Ishikawa (cell line): ENCODE measurements around the gene USP7.

Experiments used
- CEBPB ChIP-seq: IDR thresholded peaks from 2 replicates; pipeline ENCODE4 v1.6.1; 2012
- CREB1 ChIP-seq: IDR thresholded peaks from 2 replicates; pipeline ENCODE4 v1.6.1; 2012; ENCODE audit warnings: low read depth
- EGR1 ChIP-seq: IDR thresholded peaks from 2 replicates; pipeline ENCODE4 v1.6.1; 2012
- EP300 ChIP-seq: IDR thresholded peaks from 2 replicates; pipeline ENCODE4 v1.6.1; 2012; ENCODE audit warnings: borderline replicate concordance
- FOXM1 ChIP-seq: IDR thresholded peaks from 2 replicates; pipeline ENCODE4 v1.6.1; 2012; ENCODE audit warnings: low read depth, borderline replicate concordance
- MAX ChIP-seq: IDR thresholded peaks from 2 replicates; pipeline ENCODE4 v1.6.1; 2012
- NFIC ChIP-seq: IDR thresholded peaks from 2 replicates; pipeline ENCODE4 v1.6.1; 2012
- RAD21 ChIP-seq: IDR thresholded peaks from 2 replicates; pipeline ENCODE4 v1.6.1; 2012; ENCODE audit warnings: low read depth
- REST ChIP-seq: IDR thresholded peaks from 2 replicates; pipeline ENCODE4 v1.6.1; 2012; ENCODE audit warnings: low read depth, mild to moderate bottlenecking
- TAF1 ChIP-seq: IDR thresholded peaks from 2 replicates; pipeline ENCODE4 v1.6.1; 2012; ENCODE audit warnings: low read depth, mild to moderate bottlenecking
- TCF12 ChIP-seq: IDR thresholded peaks from 2 replicates; pipeline ENCODE4 v1.6.1; 2012; ENCODE audit warnings: low read depth
- TEAD4 ChIP-seq: IDR thresholded peaks from 2 replicates; pipeline ENCODE4 v1.6.1; 2012
- USF1 ChIP-seq: IDR thresholded peaks from 2 replicates; pipeline ENCODE4 v1.6.1; 2012
- YY1 ChIP-seq: IDR thresholded peaks from 2 replicates; pipeline ENCODE4 v1.6.1; 2012; ENCODE audit warnings: low read depth
- ZBTB7A ChIP-seq: IDR thresholded peaks from 2 replicates; pipeline ENCODE4 v1.6.1; 2012; ENCODE audit warnings: low read depth

Gene USP7

DNA sequence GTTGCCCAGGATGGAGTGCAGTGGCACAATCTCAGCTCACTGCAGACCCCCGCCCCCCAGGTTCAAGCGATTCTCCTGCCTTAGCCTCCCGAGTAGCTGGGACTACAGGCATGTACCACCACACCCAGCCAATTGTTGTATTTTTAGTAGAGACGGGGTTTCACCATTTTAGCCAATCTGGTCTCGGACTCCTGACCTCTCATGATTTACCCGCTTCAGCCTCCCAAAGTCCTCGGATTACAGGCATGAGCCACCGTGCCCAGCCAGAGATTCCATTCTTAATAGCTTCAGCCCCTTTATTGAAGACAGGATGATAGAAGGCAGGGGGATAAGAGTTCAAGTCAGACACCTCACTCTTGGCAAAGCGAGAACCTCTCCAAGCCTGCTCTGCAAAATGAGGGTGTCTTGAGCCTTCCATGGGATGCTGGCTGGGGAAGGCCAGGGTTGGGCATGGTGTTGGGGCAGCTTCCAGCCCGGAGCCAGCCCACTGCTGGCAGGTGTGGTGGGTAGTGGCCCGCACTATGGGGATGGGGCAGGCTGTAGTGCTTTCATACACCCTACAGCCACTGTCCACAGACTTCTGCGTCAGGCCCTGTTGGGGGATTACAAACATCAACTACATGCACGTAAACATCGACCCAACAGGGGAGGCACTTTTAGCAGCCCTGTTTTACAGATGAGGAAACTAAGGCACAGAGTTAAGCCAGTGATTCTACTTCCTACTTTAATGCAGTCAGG, 98.4 kb downstream of the USP7 start:
- TF ChIP-seq YY1 (no peak), MAX (no peak), EGR1 (no peak), TEAD4 (no peak), CREB1 (no peak), USF1 (no peak), TCF12 (no peak)

GRCh38 chr16:8864480-8865110, 99.1 kb downstream of the USP7 start:
- TF ChIP-seq REST (no peak), TAF1 (no peak), CEBPB (no peak), EP300 (no peak), NFIC (no peak), YY1 (no peak), CREB1 (no peak), RAD21 (no peak), ZBTB7A (no peak), USF1 (no peak), EGR1 (no peak), MAX (no peak), TEAD4 (no peak), FOXM1 (no peak), TCF12 (no peak)

DNA sequence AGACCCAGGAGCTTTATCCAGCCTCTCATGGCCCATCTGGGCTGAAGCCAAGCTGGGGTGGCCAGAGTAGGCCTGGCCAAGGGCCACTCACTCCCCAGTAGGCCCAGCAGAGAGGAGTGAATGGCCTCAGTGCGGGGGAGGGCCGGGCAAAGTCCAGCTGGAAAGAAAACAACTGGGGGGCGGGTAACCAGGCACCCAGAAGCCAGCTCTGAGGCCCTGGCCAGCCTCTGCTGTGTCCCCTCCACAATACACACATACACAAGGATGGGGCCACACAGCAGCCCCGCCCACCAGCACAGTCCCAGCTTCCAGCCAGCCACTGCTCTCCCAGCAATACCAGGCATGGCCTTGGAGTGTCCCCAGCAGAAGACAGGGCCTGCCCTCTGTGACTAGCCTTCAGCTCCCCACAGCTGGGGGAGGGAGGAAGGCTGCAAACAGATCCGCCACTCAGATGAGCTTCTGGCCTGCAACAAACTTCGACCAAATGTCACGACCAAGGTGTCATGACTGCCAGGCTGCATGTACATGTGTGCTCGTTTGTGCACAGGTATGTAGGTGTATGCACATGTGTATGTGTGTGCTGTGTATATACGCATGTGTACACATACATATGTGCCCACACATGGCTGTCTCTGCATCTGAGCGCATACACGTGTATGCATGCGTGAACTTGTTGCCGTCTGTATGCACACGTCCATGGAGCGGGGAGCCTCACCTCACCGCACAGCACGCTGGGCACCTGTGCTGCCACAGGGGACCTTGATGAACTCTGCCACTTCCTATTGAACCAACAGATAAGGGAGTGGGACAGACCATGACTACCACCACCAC, 99.9 kb downstream of the USP7 start:
- TF ChIP-seq CEBPB (no peak), TCF12 (no peak), REST (no peak), FOXM1 (no peak)

DNA sequence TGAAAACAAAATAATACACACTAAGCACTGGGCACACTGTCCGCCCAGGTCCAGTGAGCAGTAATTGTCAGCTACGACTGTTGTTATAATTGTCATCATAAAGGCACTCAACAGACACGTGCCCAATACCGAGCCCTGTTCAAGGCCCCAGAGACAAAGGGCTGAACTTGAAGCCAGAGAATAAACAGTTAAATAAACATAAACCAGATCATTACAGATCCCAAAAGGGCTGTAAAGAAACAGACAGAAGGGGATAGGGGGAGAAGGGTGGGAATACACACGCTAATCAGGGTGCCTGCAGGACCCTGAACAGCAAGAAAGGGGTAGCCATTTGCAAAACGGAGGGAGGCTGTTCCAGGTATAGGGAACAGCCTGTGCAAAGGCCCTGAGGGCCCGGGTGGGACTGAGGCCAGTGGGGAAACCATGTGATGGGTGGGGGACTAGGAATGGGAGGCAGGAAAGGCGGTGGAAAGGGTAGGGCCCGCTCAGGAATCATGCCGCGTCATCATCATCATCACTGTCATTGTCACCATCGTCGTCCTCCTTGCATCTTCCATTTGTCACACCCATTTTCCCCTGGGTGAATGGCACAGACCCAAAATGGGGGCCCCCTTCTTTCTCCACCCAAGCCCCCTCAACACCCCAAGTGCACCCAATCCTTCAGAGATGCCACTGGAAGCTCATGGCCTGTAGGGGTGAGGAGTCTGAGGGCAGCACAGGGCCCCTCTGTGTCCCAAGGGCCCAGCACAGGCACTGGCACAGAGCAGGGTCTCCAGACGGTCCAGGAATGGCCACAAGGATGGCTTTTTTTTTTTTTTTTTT, 101.2 kb downstream of the USP7 start:
- TF ChIP-seq RAD21 (no peak), EGR1 (no peak), CREB1 (no peak), NFIC (no peak), USF1 (no peak), MAX (no peak), TAF1 (no peak), TEAD4 (no peak), EP300 (no peak), REST (no peak), YY1 (no peak), ZBTB7A (no peak), CEBPB (no peak), TCF12 (no peak), FOXM1 (no peak)
